Measurements from ENCODE around the gene HVCN1. TPM values are rescaled to one million over a fixed set of nuclear protein-coding genes. Genes with fewer than 3 reads are reported as not detected.

The HVCN1 gene
- total RNA-seq, 4 donors from 2014 or later, result 9.6 to 16.5 (median 13.7) TPM

- no peak for TF ChIP-seq CTCF (IDR thresholded peaks at IDR 0.05; ENCODE audit: low read depth)
Observed at GRCh38 chr12:110697236-110697635, 8.3 kb upstream of the HVCN1 start.

GRCh38 chr12:110696283-110696682 lies 7.4 kb upstream of the HVCN1 start:
- TF ChIP-seq CTCF (IDR thresholded peaks at IDR 0.05; ENCODE audit: low read depth), result no peak

GRCh38 chr12:110694330-110694901 lies 5.5 kb upstream of the HVCN1 start:
- no peak for TF ChIP-seq CTCF (IDR thresholded peaks at IDR 0.05; ENCODE audit: low read depth)

- no peak for TF ChIP-seq CTCF (IDR thresholded peaks at IDR 0.05; ENCODE audit: low read depth)
Observed at GRCh38 chr12:110693731-110694130, 4.8 kb upstream of the HVCN1 start.

- no peak for TF ChIP-seq CTCF (IDR thresholded peaks at IDR 0.05; ENCODE audit: low read depth)
Observed at GRCh38 chr12:110690127-110690430, 1.2 kb upstream of the HVCN1 start.

- TF ChIP-seq CTCF (IDR thresholded peaks at IDR 0.05; ENCODE audit: low read depth), result no peak
Observed at GRCh38 chr12:110689281-110690126, 589 bp upstream of the HVCN1 start.

GRCh38 chr12:110687396-110688169 lies 1.3 kb downstream of the HVCN1 start:
- no peak for TF ChIP-seq CTCF (IDR thresholded peaks at IDR 0.05; ENCODE audit: low read depth)

Measured in subcutaneous adipose tissue (tissue), 4 donors.